Prostate gland (tissue), 2 donors: Measurements from ENCODE around the gene ZNF502. TPM values are rescaled to one million over a fixed set of nuclear protein-coding genes. Genes with fewer than 3 reads are reported as not detected.

Source experiments
- DNase-seq: peaks from one replicate; pipeline ENCODE4 v3.0.0-alpha.2; 2019; ENCODE audit warnings: low spot score
- H3K27ac ChIP-seq, 2 donors: fragments of 200-600 bp; sonication (generic); 2 replicates each; pipeline ENCODE4 v1.5.1; 2017 to 2019
- H3K27me3 ChIP-seq: fragments of 200-600 bp; sonication (generic); replicated peaks from 2 replicates; pipeline ENCODE4 v1.5.1; 2019; ENCODE audit not compliant: insufficient read depth
- H3K36me3 ChIP-seq, 2 donors: fragments of 200-600 bp; sonication (generic); 1 replicate in 1 of 2; 2 replicates in 1 of 2; pipeline versions ENCODE4 v1.5.1 to v1.8.1; 2017 to 2019
- H3K4me1 ChIP-seq: fragments of 200-600 bp; sonication (generic); replicated peaks from 2 replicates; pipeline ENCODE4 v1.5.1; 2019
- H3K4me3 ChIP-seq, 2 donors: fragments of 200-600 bp; sonication (generic); 2 replicates each; pipeline ENCODE4 v1.5.1; 2017 to 2019
- H3K9me3 ChIP-seq: fragments of 200-600 bp; sonication (generic); 2 replicates; pipeline ENCODE4 v1.5.1; 2017
- POLR2A ChIP-seq: fragments of 450-650 bp; IDR thresholded peaks from one replicate; pipeline ENCODE4 v1.6.1; 2016; ENCODE audit warnings: antibody characterized with exemption, mild to moderate bottlenecking
- POLR2AphosphoS5 ChIP-seq: sonication (generic); formaldehyde crosslinking; IDR thresholded peaks from one replicate; pipeline ENCODE4 v1.6.1; 2017; ENCODE audit warnings: antibody characterized with exemption
- WGBS: methylation state at CpG from one replicate; pipeline ENCODE4 v1.1.5; 2018; 5-methylcytosine and 5-hydroxymethylcytosine counted together
- intact Hi-C: fragments of 100-400 bp; cut with DNase I; formaldehyde crosslinking; loops from one replicate; pipeline ENCODE4 v1.14.2; 2022
- total RNA-seq, 2 donors: library from RNA; depleted of rRNA; stranded (reverse); fragments of >200 nt; gene quantifications; one replicate each; pipeline ENCODE4 v1.1.0, GENCODE V29; 2016
- TF ChIP-seq, protein P1 (sequence below), 4 experiments: fragments of 200-600 bp in 2 of 4; fragments of 450-650 bp in 2 of 4; sonication (generic) in 2 of 4; IDR thresholded peaks; 1 replicate in 3 of 4; 2 replicates in 1 of 4; pipeline ENCODE4 v1.5.1; 2016 to 2019; ENCODE audit warnings: antibody characterized with exemption in 4 of 4, mild to moderate bottlenecking in 2 of 4, moderate library complexity in 2 of 4

ZNF502 gene
- total RNA-seq, 2 donors from 2014 or later = 6.5 to 9.6 TPM

DNA sequence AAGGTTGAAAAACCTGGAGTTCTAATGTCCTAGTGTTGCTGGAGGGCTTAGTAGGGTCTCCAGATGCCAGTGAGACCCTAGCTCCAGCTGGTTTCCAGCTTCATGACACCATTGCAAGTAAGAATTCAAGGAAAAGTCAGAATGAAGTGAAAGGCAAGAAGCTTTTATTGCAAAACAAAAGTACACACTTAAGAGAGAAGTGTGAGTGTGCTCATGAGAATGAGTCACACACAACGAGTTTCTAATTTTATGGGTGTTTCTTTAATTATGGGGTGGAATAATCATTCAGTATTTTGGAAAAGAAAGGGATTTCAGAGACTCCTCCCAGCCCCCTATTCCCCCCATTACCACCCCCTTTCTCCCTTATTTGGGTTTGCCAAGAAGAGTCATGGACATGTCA lies 24.6 kb upstream of the ZNF502 start:
- DNase-seq = no peak
- no peak overlapping the region for H3K27ac ChIP-seq
- intact Hi-C loops = no loop called here
- no peaks in the 10 kb centered on the region for H3K36me3 ChIP-seq
- H3K9me3 ChIP-seq = no peaks in the 10 kb centered on the region
- TF ChIP-seq, protein P1, sequence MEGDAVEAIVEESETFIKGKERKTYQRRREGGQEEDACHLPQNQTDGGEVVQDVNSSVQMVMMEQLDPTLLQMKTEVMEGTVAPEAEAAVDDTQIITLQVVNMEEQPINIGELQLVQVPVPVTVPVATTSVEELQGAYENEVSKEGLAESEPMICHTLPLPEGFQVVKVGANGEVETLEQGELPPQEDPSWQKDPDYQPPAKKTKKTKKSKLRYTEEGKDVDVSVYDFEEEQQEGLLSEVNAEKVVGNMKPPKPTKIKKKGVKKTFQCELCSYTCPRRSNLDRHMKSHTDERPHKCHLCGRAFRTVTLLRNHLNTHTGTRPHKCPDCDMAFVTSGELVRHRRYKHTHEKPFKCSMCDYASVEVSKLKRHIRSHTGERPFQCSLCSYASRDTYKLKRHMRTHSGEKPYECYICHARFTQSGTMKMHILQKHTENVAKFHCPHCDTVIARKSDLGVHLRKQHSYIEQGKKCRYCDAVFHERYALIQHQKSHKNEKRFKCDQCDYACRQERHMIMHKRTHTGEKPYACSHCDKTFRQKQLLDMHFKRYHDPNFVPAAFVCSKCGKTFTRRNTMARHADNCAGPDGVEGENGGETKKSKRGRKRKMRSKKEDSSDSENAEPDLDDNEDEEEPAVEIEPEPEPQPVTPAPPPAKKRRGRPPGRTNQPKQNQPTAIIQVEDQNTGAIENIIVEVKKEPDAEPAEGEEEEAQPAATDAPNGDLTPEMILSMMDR (IDR thresholded peaks at IDR 0.05) = no peak
- TF ChIP-seq POLR2AphosphoS5 (no peak), POLR2A (no peak)
- 58% methylated on average over 1 of the region's 1 CpG for WGBS
- no peak overlapping the region for H3K4me3 ChIP-seq
- H3K4me1 ChIP-seq = no peaks in the 10 kb centered on the region
- H3K27me3 ChIP-seq = no peaks in the 10 kb centered on the region

DNA sequence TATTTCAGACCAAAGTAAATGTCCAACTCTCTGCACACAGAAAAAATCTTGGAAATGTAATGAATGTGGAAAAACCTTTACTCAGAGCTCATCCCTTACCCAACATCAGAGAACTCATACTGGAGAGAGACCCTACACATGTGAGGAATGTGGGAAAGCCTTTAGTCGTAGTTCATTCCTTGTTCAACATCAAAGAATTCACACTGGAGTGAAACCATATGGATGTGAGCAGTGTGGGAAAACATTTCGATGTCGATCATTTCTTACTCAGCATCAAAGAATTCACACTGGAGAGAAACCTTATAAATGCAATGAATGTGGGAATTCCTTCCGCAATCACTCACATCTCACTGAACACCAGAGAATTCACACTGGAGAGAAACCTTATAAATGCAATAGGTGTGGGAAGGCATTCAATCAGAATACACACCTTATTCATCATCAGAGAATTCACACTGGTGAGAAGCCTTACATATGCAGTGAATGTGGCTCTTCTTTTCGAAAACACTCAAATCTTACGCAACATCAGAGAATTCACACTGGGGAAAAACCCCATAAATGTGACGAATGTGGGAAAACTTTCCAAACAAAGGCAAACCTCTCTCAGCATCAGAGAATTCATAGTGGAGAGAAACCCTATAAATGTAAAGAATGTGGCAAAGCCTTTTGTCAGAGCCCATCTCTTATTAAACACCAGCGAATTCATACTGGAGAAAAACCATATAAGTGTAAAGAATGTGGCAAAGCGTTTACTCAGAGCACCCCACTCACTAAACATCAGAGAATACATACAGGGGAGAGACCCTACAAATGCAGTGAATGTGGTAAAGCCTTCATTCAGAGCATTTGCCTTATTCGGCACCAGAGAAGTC lies 9.0 kb downstream of the ZNF502 start:
- Histone ChIP-seq H3K4me1 (no peaks in the 10 kb centered on the region), H3K36me3 (peaks cover 6 to 19% of the 10 kb centered on the region in 2 donors), H3K9me3 (peaks cover 6% of the 10 kb centered on the region), H3K27me3 (no peaks in the 10 kb centered on the region), H3K4me3 (no peak overlapping the region), H3K27ac (no peak overlapping the region)
- 99% methylated on average over 10 of the region's 10 CpGs for WGBS
- TF ChIP-seq, protein P1 (IDR thresholded peaks at IDR 0.05) = no peak
- TF ChIP-seq POLR2AphosphoS5 = no peak
- TF ChIP-seq POLR2A = no peak
- DNase-seq = no peak
- intact Hi-C loops = no loop called here

DNA sequence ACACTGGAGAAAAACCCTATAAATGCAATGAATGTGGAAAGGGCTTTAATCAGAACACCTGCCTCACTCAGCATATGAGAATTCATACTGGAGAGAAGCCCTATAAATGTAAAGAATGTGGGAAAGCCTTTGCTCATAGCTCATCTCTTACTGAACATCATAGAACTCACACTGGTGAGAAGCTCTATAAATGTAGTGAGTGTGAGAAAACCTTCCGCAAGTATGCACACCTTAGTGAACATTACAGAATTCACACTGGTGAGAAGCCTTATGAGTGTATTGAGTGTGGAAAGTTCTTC lies 9.6 kb downstream of the ZNF502 start:
- no peak overlapping the region for H3K27ac ChIP-seq
- H3K4me3 ChIP-seq = no peak overlapping the region
- intact Hi-C loops = no loop called here
- TF ChIP-seq POLR2AphosphoS5 (no peak), POLR2A (no peak)
- TF ChIP-seq, protein P1 (IDR thresholded peaks at IDR 0.05) = no peak
- WGBS = 100% methylated on average over 1 of the region's 1 CpG
- DNase-seq = no peak
- H3K27me3 ChIP-seq = no peaks in the 10 kb centered on the region
- H3K4me1 ChIP-seq = no peaks in the 10 kb centered on the region
- peaks cover 6% of the 10 kb centered on the region for H3K9me3 ChIP-seq
- peaks cover 6 to 19% of the 10 kb centered on the region in 2 donors for H3K36me3 ChIP-seq

DNA sequence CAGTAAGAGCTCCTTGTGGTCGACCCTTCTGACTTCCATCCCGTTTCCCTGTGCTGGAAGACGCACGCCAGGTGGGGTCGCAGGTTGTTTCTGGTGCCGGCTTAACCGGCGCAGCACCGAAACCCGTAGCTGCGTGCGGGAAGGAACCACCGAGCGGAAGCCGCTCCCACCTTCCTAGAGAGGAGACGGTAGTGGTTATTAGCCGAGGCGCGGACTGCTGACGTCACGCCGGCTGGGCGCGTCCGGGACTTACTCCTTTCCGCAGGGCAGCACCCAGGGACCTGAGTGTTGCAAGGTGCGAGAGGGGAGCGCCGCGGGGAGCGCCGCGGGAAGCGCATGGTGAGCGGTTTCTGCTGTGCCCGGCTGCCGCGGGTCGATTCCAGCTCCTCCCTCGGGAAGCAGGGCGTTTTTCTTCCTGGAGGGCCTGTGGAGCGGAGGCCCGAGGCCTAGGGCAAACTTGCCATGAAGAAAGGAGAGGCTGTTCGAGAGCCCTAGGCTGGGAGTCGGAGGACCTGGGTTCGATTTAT lies 17.0 kb downstream of the ZNF502 start, which contains the start of gene ZNF501:
Gene ZNF501 (plus strand): TSS at position 252 of the 527 bp plus-strand sequence. CDS start 4,787 bp downstream, outside the sequence.
- Histone ChIP-seq H3K27ac (peak within 1 kb of the TSS; percentile 48 to 58), H3K4me3 (peak within 1 kb of the TSS; percentile 72 to 73), H3K27me3 (no peaks in the 10 kb centered on the region), H3K4me1 (no peaks in the 10 kb centered on the region), H3K36me3 (no peaks in the 10 kb centered on the region), H3K9me3 (no peaks in the 10 kb centered on the region)
- intact Hi-C loops = loop anchor here (1.0 kb wide), 1 partner anchor 17 kb away; the partner anchor contains the start of gene ZNF502
- DNase-seq = peak; percentile 92
- TF ChIP-seq, protein P1 (IDR thresholded peaks at IDR 0.05) = peak in 1 of 4 experiments; percentile 12
- TF ChIP-seq POLR2A (peak; percentile 55), POLR2AphosphoS5 (peak; percentile 95)
- 0% methylated on average over 43 of the region's 46 CpGs for WGBS
